Kidney (tissue), 14 donors: ENCODE data around the gene GALNT5. TPM values are rescaled to one million over a fixed set of nuclear protein-coding genes. Genes with fewer than 3 reads are reported as not detected.

Source experiments
- DNase-seq, 5 donors: peaks; one replicate each; pipeline ENCODE4 v3.0.0-alpha.2; 2013 to 2020
- FAIRE-seq: peaks from 2 replicates; lab custom pipeline; 2012; peaks lifted over from hg19 to GRCh38; lab: Jason Lieb, UNC
- H3K27ac ChIP-seq, 2 donors: one replicate each; pipeline ENCODE4 v1.7.0; 2013; ENCODE audit warnings: low read depth in 2 of 2, low read length in 2 of 2, inconsistent platforms in 1 of 2
- H3K27me3 ChIP-seq: one replicate; pipeline ENCODE4 v1.7.1; 2013; ENCODE audit warnings: low read length, inconsistent platforms; ENCODE audit not compliant: control insufficient read depth, insufficient read depth
- H3K36me3 ChIP-seq, 3 donors: one replicate each; pipeline versions ENCODE4 v1.7.0 to v1.7.1; 2013; ENCODE audit warnings: low read length in 3 of 3, control low read depth in 1 of 3, inconsistent platforms in 1 of 3; ENCODE audit not compliant: insufficient read depth in 3 of 3, control insufficient read depth in 2 of 3
- H3K4me1 ChIP-seq, 3 donors: one replicate each; pipeline versions ENCODE4 v1.7.0 to v1.7.1; 2013; ENCODE audit warnings: low read length in 3 of 3, inconsistent platforms in 1 of 3, low read depth in 1 of 3; ENCODE audit not compliant: control insufficient read depth in 2 of 3, insufficient read depth in 2 of 3
- H3K4me3 ChIP-seq, 3 donors: one replicate each; pipeline versions ENCODE4 v1.7.0 to v1.8.1; 2013; ENCODE audit warnings: low read length in 3 of 3, control low read depth in 1 of 3, inconsistent platforms in 1 of 3
- H3K9ac ChIP-seq, 3 donors: one replicate each; pipeline versions ENCODE4 v1.7.0 to v1.7.1; 2013; ENCODE audit warnings: low read length in 3 of 3, control low read depth in 1 of 3, inconsistent platforms in 1 of 3
- H3K9me3 ChIP-seq, 3 donors: one replicate each; pipeline versions ENCODE4 v1.7.0 to v1.7.1; 2013; ENCODE audit warnings: low read length in 3 of 3, control low read depth in 1 of 3, inconsistent platforms in 1 of 3; ENCODE audit not compliant: control insufficient read depth in 2 of 3, insufficient read depth in 1 of 3
- CTCF ChIP-seq: IDR thresholded peaks from 3 replicates; pipeline ENCODE4 v1.5.1; 2012; ENCODE audit warnings: mild to moderate bottlenecking, moderate library complexity, borderline replicate concordance; ENCODE audit not compliant: insufficient read depth; ENCODE audit errors: extremely low read depth
- intact Hi-C: fragments of 100-400 bp; cut with DNase I; formaldehyde crosslinking; loops from one replicate; pipeline ENCODE4 v1.11.1; 2022
- polyA plus RNA-seq: library from polyadenylated mRNA; stranded (reverse); fragments of 350-450 nt; fragmentation: Illumina TruSeq; extraction: RNeasy Lipid Tissue Mini Kit (QIAGEN cat#74804); gene quantifications from one replicate; pipeline ENCODE4 v1.2.3, GENCODE V29; 2014; ENCODE audit warnings: low read depth, low replicate concordance; ENCODE audit not compliant: insufficient read depth
- total RNA-seq: library from RNA; stranded (reverse); fragmentation: NEBNext Ultra II Directional; extraction: Animal tissue kit (Norgen Biotek cat#: 25700); gene quantifications from one replicate; pipeline ENCODE4 v1.2.1, GENCODE V29; 2021
- donor health status: control.
- donor health status: control.
- donor health status: control.
- donor health status: control.
- donor health status: control.
- donor health status: DM: yes; HTN: yes; CAD: no.
- donor health status: Normal renal cell carcinoma (clear cell type).

Gene GALNT5
- total and polyA plus RNA-seq, 2 donors from 2014 or later = 0.06 to 0.47 TPM

GRCh38 chr2:157345647-157346389, 88.3 kb downstream of the GALNT5 start:
- intact Hi-C loops = no loop called here
- H3K36me3 ChIP-seq = no peaks in the 10 kb centered on the region
- H3K9me3 ChIP-seq = no peaks in the 10 kb centered on the region
- no peak for TF ChIP-seq CTCF
- no peaks in the 10 kb centered on the region for H3K4me1 ChIP-seq
- H3K4me3 ChIP-seq = no peak overlapping the region
- DNase-seq (no peak), FAIRE-seq (no peak)
- H3K27ac ChIP-seq = no peak overlapping the region
- no peak overlapping the region for H3K9ac ChIP-seq
- no peaks in the 10 kb centered on the region for H3K27me3 ChIP-seq

- no peak for DNase-seq
- Histone ChIP-seq H3K9ac (no peak overlapping the region), H3K36me3 (no peaks in the 10 kb centered on the region), H3K9me3 (no peaks in the 10 kb centered on the region), H3K27ac (no peak overlapping the region), H3K27me3 (no peaks in the 10 kb centered on the region), H3K4me3 (no peak overlapping the region), H3K4me1 (no peaks in the 10 kb centered on the region)
- no peak for TF ChIP-seq CTCF
- intact Hi-C loops = no loop called here
- FAIRE-seq = no peak
Measured at GRCh38 chr2:157348291-157348921, 90.9 kb downstream of the GALNT5 start.

- no peak overlapping the region for H3K27ac ChIP-seq
- intact Hi-C loops = no loop called here
- FAIRE-seq (no peak), DNase-seq (no peak)
- no peaks in the 10 kb centered on the region for H3K36me3 ChIP-seq
- TF ChIP-seq CTCF = no peak
- H3K4me3 ChIP-seq = no peak overlapping the region
- no peaks in the 10 kb centered on the region for H3K9me3 ChIP-seq
- H3K27me3 ChIP-seq = no peaks in the 10 kb centered on the region
- H3K4me1 ChIP-seq = no peaks in the 10 kb centered on the region
- H3K9ac ChIP-seq = no peak overlapping the region
Measured at GRCh38 chr2:157349949-157350515, 92.5 kb downstream of the GALNT5 start.
